Thyroid gland (tissue), 4 donors: Measurements from ENCODE around the gene ESYT2. TPM values are rescaled to one million over a fixed set of nuclear protein-coding genes. Genes with fewer than 3 reads are reported as not detected.

ENCODE experiments used
- DNase-seq, 2 donors: peaks; one replicate each; pipeline ENCODE4 v3.0.0-alpha.2; 2019
- H3K27ac ChIP-seq, 3 donors: fragments of 200-600 bp; sonication (generic); 1 replicate in 2 of 3; 2 replicates in 1 of 3; pipeline ENCODE4 v1.5.1; 2016 to 2019; ENCODE audit warnings: mild to moderate bottlenecking in 1 of 3, moderate library complexity in 1 of 3
- H3K27me3 ChIP-seq: fragments of 200-600 bp; sonication (generic); one replicate; pipeline ENCODE4 v1.5.1; 2019
- H3K36me3 ChIP-seq, 2 donors: fragments of 200-600 bp; sonication (generic); one replicate each; pipeline ENCODE4 v1.5.1; 2016 to 2019
- H3K4me1 ChIP-seq, 2 donors: fragments of 200-600 bp; sonication (generic); one replicate each; pipeline ENCODE4 v1.5.1; 2017 to 2019
- H3K4me3 ChIP-seq, 3 donors: fragments of 200-600 bp; sonication (generic); replicated peaks in 1 of 3; 1 replicate in 2 of 3; 2 replicates in 1 of 3; pipeline ENCODE4 v1.5.1; 2016; ENCODE audit warnings: mild to moderate bottlenecking in 1 of 3
- H3K9me3 ChIP-seq: fragments of 200-600 bp; sonication (generic); one replicate; pipeline ENCODE4 v1.5.1; 2017
- POLR2A ChIP-seq, 2 donors: fragments of 450-650 bp; IDR thresholded peaks; one replicate each; pipeline ENCODE4 v1.6.1; 2017; ENCODE audit warnings: antibody characterized with exemption in 2 of 2, mild to moderate bottlenecking in 2 of 2, moderate library complexity in 1 of 2
- WGBS, 2 donors: methylation state at CpG; one replicate each; pipeline ENCODE4 v1.1.5; 2017; 5-methylcytosine and 5-hydroxymethylcytosine counted together
- intact Hi-C: fragments of 100-400 bp; cut with DNase I; formaldehyde crosslinking; loops from one replicate; pipeline ENCODE4 v1.15.1; 2023
- total RNA-seq, 4 donors: library from RNA; depleted of rRNA; stranded (reverse); fragments of >200 nt; gene quantifications; one replicate each; pipeline ENCODE4 v1.2.3, GENCODE V29; 2016
- TF ChIP-seq, protein P1 (sequence below), 6 experiments: fragments of 200-600 bp in 3 of 6; fragments of 450-650 bp in 3 of 6; sonication (generic) in 3 of 6; IDR thresholded peaks; one replicate each; pipeline ENCODE4 v1.5.1; 2016 to 2019; ENCODE audit warnings: antibody characterized with exemption in 6 of 6, mild to moderate bottlenecking in 2 of 6, inconsistent platforms in 1 of 6, moderate library complexity in 1 of 6

Gene ESYT2
- total RNA-seq, 4 donors from 2014 or later = 102 to 123 (median 116) TPM

DNA sequence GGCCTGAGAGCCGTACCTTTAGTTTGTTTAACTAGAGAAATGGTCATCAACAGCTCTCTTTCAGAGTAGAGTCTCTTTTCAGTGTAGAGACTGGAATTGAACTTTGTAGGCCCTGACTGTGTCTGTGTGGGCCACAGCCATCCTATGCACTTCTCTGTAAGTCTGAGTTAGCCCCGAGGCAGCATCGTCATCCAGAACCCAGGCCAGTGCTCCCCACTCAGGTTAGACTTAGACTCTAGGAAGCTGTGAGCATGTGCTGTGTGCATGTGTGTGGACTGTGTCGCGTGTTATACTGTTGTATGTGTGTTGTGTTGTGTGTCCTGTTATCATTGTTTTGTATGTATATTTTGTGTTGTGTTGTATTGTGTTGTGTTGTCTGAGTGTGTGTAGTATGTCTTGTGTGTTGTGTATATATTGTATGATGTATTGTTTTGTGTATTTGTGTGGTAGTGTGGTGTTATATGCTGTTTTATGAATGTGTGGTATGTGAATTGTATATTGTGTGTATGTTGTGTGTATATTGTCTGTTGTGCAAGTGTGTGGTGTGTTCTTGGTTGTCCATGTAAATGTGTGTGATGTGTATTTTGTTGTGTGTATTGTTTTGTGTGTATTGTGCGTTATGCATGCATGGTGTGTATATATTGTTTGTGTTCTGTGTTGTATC is 106.6 kb downstream of the ESYT2 start:
- Histone ChIP-seq H3K9me3 (no peaks in the 10 kb centered on the region), H3K36me3 (no peaks in the 10 kb centered on the region), H3K27me3 (no peaks in the 10 kb centered on the region), H3K4me3 (no peak overlapping the region), H3K4me1 (no peaks in the 10 kb centered on the region), H3K27ac (no peak overlapping the region)
- TF ChIP-seq, protein P1, sequence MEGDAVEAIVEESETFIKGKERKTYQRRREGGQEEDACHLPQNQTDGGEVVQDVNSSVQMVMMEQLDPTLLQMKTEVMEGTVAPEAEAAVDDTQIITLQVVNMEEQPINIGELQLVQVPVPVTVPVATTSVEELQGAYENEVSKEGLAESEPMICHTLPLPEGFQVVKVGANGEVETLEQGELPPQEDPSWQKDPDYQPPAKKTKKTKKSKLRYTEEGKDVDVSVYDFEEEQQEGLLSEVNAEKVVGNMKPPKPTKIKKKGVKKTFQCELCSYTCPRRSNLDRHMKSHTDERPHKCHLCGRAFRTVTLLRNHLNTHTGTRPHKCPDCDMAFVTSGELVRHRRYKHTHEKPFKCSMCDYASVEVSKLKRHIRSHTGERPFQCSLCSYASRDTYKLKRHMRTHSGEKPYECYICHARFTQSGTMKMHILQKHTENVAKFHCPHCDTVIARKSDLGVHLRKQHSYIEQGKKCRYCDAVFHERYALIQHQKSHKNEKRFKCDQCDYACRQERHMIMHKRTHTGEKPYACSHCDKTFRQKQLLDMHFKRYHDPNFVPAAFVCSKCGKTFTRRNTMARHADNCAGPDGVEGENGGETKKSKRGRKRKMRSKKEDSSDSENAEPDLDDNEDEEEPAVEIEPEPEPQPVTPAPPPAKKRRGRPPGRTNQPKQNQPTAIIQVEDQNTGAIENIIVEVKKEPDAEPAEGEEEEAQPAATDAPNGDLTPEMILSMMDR (IDR thresholded peaks at IDR 0.05) = no peak
- no peak for TF ChIP-seq POLR2A (IDR thresholded peaks at IDR 0.05)
- intact Hi-C loops = no loop called here
- DNase-seq = no peak
- WGBS, 2 donors = 89 to 96% methylated on average over 6 of the region's 6 CpGs

DNA sequence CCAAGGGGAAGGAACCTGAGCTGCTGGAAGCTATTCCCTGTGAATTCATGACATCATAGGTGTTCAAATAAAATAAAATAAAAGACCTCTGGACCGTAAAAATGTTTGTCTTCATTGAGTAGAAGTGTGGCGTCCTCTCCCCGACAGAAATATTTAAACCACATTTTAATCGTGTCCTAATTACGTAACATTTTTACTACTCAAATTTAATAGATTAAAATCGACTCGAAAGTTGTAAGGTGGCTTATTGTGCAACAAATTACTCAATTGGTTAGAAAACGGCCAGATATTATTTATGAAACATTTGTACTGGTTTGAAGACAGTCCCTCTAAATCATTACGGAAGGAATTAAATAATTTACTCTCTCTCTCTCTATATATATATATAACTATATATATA is 109.2 kb downstream of the ESYT2 start:
- Histone ChIP-seq H3K4me3 (no peak overlapping the region), H3K9me3 (no peaks in the 10 kb centered on the region), H3K4me1 (no peaks in the 10 kb centered on the region), H3K27ac (no peak overlapping the region), H3K36me3 (no peaks in the 10 kb centered on the region), H3K27me3 (no peaks in the 10 kb centered on the region)
- TF ChIP-seq, protein P1 (IDR thresholded peaks at IDR 0.05) = no peak
- TF ChIP-seq POLR2A (IDR thresholded peaks at IDR 0.05) = no peak
- 89 to 91% methylated on average over 9 of the region's 9 CpGs for WGBS, 2 donors
- no peak for DNase-seq
- intact Hi-C loops = no loop called here

DNA sequence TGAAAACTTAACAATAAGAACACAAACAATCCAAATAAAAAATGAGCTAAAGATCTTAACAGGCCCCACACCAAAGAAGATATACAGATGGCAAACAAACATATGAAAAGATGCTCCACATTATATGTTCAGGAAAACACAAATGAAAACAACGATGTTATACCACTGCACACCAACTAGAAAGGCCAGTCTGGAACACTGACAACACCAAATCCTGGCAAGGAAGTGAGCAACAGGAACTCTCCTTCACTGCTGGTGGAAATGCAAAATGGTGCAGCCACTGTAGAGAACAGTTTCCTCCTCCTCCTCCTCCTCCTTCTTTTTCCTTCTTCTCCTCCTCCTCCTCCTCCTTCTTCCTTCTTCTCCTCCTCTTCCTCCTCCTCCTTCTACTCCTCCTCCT is 112.5 kb downstream of the ESYT2 start:
- Histone ChIP-seq H3K36me3 (no peaks in the 10 kb centered on the region), H3K27ac (no peak overlapping the region), H3K27me3 (no peaks in the 10 kb centered on the region), H3K9me3 (no peaks in the 10 kb centered on the region), H3K4me3 (no peak overlapping the region), H3K4me1 (no peaks in the 10 kb centered on the region)
- DNase-seq = no peak
- intact Hi-C loops = no loop called here
- TF ChIP-seq, protein P1 (IDR thresholded peaks at IDR 0.05) = no peak
- no peak for TF ChIP-seq POLR2A (IDR thresholded peaks at IDR 0.05)
- 69 to 96% methylated on average over 1 of the region's 1 CpG for WGBS, 2 donors

DNA sequence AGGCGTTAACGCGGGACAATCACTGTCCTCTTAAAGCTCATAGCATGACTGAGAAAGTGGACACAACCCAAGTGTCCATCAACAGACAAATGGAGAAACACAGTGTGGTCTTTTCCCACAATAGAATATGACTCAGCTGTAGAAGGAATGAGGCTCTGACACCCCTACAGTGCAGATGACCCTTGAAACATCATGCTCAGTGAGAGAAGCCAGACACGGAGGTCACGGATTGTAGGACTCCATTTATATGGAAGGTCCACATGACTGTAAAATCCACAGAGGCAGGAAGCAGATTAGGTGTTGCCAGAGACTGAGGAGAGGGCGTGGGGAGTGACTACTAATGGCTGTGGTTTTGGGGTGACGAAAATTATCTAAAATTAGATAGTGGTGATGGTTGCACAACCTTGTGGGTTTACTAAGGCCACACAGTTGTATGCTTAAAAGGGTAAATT is 118.6 kb downstream of the ESYT2 start:
- no peak for TF ChIP-seq POLR2A (IDR thresholded peaks at IDR 0.05)
- TF ChIP-seq, protein P1 (IDR thresholded peaks at IDR 0.05) = no peak
- WGBS, 2 donors = 84 to 87% methylated on average over 7 of the region's 7 CpGs
- intact Hi-C loops = no loop called here
- H3K4me1 ChIP-seq = no peaks in the 10 kb centered on the region
- H3K27ac ChIP-seq = no peak overlapping the region
- H3K36me3 ChIP-seq = no peaks in the 10 kb centered on the region
- no peak for DNase-seq
- H3K9me3 ChIP-seq = no peaks in the 10 kb centered on the region
- no peaks in the 10 kb centered on the region for H3K27me3 ChIP-seq
- no peak overlapping the region for H3K4me3 ChIP-seq

DNA sequence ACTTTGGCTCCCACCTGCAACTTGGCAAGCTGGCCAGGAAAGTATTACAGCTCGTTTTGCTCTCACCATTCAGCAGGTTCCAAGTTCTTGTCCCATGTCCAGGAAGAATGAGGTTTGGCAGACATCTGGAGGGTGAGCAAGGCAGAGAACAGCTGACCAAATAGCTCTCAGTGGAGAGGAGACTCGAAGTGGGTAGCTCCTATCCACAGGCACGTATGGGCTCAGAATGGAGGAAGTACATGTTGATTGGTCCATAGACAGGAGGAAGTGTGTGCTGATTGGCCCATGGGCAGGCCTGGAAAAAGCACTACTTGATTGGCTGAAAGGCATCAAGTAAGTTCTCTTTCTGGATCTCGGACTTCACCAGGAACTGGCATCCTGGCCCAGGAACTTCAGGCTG is 121.7 kb downstream of the ESYT2 start:
- no peaks in the 10 kb centered on the region for H3K9me3 ChIP-seq
- TF ChIP-seq POLR2A (IDR thresholded peaks at IDR 0.05) = no peak
- TF ChIP-seq, protein P1 (IDR thresholded peaks at IDR 0.05) = no peak
- no peaks in the 10 kb centered on the region for H3K27me3 ChIP-seq
- H3K4me1 ChIP-seq = peaks cover 0 to 6% of the 10 kb centered on the region in 2 donors
- 56 to 75% methylated on average over 4 of the region's 4 CpGs for WGBS, 2 donors
- H3K36me3 ChIP-seq = no peaks in the 10 kb centered on the region
- no peak overlapping the region for H3K4me3 ChIP-seq
- no peak overlapping the region for H3K27ac ChIP-seq
- intact Hi-C loops = loop anchor here (10.0 kb wide), 1 partner anchor 127 kb away; no protein-coding TSS in a partner anchor
- DNase-seq = no peak
